GM11168 (cell line): ENCODE measurements around the gene CDT1.

Source experiments
- in situ Hi-C: fragments of 300-500 bp; cut with MboI; formaldehyde crosslinking; loops from one replicate; pipeline ENCODE4 v1.12.0; 2022; ENCODE audit warnings: low sequenced_read_pairs; ENCODE audit not compliant: unreplicated experiment

The CDT1 gene

DNA sequence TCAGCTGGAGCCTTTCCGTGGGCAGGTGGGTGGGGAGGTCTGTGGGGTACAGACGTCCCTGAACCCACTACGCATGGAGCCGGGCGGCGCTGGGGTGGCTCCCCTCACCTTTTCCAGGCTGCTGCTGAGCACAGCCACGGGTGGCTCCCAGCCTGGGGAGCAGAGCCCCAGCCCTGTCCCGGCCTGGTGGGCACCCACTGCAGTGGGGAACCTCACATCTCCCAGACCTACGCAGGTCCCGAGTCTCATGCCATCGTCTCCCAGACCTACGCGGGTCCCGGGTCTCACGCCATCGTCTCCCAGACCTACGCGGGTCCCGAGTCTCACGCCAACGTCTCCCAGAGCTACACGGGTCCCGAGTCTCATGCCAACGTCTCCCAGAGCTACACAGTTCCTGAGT lies 25.1 kb downstream of the CDT1 start:
- in situ Hi-C loops, result loop anchor here (10.0 kb wide), 1 partner anchor 336 kb away; no protein-coding TSS in a partner anchor

DNA sequence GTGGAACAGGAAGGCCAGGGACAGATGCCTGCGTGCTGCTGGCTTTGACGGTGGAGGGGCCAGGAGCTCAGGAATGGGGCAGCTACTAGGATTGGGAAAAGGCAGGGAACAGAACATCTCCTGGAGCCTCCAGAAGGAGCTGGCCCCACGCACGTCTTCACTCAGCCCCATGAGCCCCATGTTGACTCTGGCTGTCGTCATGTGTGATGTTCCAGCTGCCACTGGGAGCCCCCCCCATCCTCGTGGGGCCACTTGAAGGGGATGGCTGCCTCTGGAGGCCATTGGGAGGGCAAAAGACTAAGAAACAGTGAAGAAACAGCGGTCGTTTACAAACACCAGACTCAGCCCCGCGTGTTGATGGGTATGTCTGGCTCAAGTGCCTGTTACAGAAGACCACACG lies 26.7 kb downstream of the CDT1 start:
- in situ Hi-C loops, result no loop called here

DNA sequence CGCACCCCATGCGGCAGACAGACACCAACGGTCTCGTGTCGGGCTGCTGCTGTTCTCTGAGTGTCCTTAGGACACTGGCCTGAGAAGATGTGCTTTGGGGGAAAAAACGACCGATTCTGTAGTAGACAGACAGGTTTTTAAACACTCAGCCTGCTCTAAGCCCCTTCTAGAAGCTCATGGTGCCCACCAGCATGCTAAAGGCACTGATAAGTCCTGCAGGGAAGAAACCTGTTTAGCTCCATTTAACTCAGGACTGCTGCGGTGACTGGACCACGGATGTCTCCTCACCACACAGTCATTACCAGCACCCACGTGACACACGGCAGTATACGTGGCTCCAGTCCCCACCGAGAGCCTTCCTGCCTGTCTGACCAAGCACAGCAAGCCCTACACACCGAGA lies 27.2 kb downstream of the CDT1 start:
- in situ Hi-C loops, result no loop called here

DNA sequence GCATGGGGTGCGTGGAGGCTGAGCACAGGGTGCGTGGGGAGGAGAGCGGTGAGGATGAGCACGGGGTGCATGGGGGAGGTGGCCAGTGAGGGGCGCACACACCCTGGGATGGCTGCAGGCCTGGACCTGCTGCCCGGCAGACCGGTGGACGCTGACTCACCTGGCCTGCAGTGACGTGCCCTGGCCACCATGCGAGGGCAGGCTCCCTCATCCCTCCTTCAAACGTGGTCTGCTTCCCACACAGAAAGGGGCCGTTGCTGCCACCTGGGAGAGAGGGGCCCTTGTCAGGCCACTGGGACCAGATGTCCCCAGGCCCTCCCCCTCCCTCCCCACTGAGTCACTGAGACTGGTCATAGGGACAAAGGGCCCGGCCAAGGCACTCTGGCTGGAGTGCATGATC lies 28.2 kb downstream of the CDT1 start:
- in situ Hi-C loops, result no loop called here

DNA sequence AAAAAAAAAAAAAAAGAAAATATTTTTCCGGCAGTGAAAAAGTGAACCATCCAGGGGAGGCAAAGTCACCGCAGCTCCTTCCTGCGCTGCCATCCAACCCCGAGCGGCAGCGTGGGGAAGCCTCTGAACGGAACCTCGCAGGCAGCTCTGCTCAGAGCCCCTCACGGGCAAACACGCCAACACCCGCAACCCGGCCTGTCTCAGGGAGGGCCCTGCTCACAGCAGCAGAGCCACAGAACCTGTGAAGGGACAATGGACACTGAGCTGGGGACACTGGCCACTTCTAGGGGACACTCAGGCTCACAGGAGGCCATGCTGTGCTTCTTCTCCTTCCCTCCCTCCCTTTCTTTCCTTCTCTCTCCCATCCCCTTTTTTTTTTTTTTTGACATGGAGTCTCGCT lies 29.5 kb downstream of the CDT1 start:
- in situ Hi-C loops, result no loop called here

DNA sequence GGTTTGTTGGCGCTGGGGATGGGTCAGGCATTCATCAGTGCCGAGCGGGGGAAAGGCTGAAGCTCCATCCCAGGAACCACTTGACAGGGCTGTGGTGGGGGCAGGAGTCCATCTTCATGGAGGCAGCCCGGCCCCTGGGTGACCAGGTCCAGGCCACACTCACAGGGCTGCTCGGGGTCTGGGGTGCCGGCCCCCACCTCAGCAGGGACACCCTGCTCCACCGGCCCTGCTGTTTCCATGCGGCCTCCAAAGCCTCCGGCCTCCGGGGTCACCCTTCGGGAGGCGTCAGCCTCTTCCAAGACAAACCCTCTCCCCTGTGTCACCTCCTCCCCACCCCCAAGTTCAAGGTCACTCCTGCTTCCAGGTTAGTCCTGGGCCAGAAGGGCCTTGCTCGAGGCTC lies 31.1 kb downstream of the CDT1 start:
- in situ Hi-C loops, result no loop called here

DNA sequence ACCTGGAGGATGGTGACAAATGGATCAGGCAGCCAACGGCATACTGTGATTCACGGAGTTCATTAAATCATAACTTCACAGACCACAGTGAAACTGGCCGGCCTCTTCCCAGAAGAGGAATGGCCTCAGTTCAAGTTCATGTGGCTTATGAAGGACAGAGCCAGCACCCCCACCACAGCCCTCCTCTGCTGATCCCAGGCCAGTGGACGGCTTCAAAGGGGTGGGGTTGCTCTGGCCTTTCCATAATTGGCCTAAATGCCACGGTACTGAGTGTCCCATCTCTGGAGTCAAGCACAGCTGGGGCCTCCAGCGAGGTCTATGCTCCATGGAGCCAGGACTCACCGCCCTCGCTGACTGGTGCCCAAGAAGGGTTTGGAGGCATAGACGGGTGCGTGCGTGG lies 31.8 kb downstream of the CDT1 start:
- in situ Hi-C loops, result no loop called here

DNA sequence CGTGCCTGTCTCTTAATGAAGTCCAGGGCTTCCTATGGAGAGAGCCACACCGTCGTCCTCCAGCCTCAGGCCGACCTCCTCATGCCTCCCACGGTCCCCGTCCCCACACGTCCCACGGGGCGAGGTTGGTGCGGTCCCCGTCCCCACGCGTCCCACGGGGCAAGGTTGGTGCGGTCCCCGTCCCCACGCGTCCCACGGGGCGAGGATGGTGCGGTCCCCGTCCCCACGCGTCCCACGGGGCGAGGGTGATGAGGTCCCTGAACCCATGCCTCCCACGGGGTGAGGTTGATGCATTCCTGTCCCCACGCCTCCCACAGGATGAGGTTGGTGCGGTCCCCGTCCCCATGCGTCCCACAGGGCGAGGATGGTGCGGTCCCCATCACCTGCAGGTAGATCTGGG lies 32.2 kb downstream of the CDT1 start:
- in situ Hi-C loops, result no loop called here

DNA sequence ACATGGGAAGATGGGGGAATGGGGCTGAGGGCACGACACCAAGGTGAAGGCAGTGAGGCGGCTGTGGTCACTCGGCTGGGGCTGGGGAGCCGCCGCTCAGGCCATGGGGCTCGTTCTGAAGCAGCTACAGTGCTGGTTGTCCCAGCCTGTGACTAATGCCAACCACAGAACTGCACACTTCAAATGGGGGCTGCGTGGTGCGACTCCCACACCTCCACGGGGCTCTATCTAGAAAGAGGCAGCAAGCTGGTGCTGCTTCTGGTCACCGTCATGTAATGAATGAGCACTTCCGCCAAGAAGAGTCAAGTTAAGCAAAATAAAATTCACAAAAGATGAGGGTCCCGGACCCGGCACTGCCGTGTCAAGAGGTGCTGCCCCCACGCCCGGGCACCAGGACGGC lies 33.2 kb downstream of the CDT1 start:
- in situ Hi-C loops, result no loop called here

DNA sequence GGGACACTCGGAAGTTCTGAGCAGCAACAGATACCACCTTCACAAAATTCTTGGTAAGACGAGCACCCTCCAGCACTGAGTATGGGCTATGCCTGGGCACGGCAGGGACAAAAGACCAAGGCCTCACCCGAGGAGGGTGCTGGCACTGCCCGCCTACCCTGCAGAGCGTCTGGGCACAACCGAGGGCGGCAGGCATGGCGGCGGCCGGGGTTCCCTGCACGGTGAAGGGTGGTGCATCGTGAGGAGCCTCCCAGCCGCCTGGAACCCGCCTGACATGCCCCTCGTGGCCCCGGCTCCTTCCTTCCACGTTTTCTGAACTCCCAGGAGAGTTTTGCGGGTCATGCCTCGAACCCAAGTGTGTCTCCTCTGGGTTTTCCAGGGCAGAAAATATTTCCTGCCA lies 34.2 kb downstream of the CDT1 start:
- in situ Hi-C loops, result no loop called here

DNA sequence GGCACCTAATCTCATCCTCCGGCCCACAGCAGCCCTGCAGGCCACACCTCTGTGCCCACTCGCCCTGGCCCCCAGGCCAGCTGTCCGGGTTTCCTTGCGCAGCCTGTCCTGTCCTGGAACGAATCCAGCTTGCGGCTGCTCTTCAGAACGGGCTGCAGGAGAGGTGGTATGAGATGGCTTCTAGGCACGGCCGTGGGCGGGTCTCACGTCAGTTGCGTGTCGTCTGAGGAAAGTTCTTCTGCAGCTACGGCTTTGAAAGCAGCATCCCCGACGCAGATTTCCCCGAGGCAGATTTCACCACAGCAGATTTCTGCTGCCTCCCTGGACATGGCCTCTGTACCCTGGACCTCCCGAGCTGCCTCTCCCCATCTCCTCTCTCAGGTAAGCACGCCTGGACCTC lies 35.0 kb downstream of the CDT1 start:
- in situ Hi-C loops, result no loop called here

DNA sequence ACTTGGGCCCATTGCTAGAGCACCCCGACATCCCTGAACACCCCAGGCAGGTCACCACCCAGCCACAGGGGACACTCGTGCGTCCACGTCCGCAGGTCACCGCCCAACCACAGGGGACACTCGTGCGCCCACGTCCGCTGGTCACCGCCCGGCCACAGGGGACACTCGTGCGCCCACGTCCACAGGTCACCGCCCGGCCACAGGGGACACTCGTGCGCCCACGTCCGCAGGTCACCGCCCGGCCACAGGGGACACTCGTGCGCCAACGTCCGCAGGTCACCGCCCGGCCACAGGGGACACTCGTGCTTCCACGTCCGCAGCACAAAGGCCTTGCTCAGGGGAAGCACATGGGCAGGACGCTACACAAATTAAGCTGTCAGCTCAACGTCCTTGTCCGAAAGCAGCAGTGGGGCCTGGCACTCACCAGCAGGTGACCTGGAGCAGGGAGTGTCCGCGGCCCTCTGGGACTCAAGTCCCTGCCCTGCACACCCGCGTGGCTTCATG lies 35.5 kb downstream of the CDT1 start:
- in situ Hi-C loops, result no loop called here

DNA sequence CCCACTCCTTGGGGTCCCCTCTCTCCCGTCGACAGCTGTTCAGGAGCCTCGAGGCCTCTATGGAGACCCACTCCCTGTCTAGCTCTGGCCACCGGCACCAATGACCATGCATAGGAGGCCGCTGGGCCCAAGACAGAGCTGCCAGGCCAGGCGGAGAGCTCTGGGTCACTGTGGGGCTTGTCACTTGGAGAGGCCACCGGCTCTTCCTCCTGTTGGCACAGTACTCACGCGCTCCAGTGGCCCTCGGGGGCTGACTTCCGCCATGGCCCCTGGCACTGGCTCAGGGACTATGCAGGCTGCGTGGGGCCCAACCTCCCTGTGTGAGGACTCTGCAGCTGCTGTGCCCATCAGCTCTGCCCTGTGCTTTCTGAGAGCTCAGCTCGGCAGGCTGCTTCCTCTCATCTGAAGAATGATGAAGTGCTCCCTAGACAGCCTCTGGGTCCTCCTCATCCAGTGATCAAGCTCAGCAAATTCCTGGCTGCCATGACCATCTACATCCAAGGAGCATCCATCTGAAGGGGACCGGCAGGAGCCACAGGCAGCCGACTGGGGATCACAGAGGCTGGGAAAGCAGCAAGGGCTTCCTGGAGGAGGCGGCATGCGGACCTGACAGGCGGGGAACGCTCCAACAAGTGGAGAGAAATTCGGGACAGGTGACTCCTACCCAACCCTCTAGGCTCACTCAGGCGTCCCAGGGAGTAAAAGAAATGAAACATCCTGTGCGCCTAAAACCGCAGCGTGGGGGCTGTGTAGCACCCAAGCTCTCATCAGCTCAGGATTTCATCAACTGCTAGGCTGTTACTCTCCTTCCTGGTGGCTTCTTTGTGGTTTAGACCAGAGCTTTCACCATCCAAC lies 36.4 kb downstream of the CDT1 start:
- in situ Hi-C loops, result no loop called here

DNA sequence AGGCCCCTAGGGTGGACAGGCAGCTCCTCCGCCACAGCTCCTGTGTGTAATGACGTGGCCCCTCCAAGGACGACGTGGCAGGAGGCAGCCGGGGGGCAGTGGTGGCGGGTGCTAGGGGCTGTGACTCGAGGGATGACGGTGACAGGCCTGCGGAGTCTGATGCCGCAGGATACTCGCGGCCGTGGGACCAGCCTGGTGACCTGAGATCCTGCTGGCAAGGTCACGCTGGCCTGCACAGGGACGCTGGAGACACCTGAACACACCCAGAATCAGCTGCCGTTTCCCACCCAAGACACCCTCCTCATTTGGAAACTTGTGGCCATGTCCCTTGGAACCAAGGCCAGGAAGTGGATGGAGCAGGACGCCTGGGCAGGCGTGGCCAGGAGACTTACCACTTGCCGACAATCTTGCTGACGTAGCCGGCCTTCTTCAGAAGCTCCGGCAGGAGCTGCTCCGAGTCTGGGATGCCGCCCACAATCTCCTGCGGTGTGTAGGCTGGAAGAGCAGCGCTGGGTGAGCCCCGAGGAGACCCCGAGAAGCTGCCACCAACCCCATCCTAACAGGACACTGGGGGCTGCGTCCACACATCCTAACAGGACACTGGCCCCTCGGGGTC lies 37.1 kb downstream of the CDT1 start:
- in situ Hi-C loops, result no loop called here

DNA sequence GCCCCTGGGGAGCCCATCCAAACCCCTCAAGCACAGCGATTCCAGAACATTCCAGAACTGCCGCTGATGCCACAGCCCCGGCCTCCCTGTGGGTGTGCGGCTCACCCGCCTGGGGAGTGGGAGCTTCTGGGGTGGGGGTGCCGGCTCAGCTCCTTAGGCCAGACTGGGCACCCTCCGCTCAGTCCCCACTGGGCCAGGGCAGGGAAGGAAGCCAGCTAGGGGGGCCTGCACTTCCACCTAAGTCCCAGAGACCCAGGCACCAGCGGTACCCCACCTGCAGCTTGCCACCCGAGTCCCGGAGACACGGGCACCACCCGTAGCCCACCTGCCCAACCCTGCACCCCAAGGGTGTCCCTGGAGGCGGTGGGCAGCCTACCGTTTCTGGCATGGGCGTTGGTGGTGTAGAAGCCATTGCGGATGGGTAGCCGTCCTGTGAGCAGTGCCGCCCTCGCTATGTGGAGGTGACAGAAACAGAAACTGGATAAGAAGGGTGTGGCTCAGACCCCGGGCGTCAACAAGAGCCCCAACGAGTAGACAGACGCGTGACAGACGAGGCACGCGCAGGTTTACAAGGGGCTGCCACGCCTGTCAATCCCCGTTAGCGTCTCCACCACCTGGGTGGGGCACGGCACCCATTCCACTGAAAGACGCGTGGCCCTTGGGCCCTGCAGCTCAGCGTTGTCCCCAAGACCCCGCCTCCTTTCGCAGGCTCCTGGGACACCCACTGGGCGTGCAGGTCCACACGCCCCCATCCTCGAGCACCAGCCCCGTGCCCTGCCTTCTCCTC lies 38.1 kb downstream of the CDT1 start:
- in situ Hi-C loops, result no loop called here

DNA sequence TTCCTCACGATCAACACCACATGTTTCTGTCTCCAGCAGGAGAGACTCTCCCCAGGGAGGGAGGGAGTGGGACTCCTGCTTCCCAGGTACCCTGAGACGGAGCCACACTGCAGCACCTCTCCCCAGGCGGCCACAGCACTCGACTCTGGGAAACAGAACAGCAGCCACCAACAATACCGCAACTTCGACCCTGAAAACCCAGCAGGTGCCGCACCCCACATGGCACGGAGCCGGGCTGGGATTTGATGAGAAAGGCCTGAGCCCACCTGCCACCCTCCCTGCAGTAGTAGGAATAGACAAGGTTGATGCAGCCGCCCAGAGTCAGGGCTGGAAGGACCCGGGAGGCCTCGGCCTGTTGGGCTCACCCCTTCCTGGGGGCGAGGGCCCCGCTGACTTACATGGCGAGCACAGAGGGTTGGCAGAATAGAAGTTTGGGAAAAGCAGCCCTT lies 38.7 kb downstream of the CDT1 start:
- in situ Hi-C loops, result no loop called here

DNA sequence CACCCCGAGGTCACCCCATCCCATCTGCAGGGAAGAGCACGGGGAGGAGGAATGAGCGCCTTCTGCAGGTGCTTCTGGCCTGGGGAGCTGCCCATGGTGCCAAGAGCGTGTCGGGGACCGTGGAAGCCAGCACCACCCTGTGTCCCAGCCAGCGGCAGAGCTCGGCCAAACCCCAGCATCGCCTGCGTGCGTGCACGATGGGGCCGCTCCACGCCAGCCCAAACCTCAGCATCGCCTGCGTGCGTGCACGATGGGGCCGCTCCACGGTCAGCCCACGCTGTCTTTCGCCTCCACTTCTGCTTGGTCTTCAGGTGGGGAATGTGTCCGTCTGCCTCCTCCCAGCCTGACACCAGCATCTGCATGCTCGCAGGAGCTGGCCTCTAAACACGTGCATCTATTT lies 39.2 kb downstream of the CDT1 start:
- in situ Hi-C loops, result no loop called here

DNA sequence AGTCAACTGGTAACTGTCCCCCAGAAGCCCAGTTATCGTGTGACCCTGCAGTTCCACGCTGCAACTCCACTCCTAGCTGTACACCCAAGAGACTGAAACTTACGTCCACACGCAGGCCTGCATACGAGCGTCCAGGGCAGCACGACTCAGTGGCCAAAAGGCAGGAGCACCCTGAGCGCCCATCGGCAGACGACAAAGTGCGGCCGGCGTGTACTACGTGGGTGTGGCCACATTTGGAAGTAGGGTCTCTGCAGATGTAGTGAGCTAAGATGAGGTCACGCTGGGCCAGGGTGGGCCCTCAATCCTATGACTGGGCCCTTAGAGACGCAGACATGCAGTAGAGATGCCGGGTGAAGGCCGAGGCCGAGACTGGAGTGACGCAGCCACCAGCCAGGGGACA lies 39.7 kb downstream of the CDT1 start:
- in situ Hi-C loops, result no loop called here

DNA sequence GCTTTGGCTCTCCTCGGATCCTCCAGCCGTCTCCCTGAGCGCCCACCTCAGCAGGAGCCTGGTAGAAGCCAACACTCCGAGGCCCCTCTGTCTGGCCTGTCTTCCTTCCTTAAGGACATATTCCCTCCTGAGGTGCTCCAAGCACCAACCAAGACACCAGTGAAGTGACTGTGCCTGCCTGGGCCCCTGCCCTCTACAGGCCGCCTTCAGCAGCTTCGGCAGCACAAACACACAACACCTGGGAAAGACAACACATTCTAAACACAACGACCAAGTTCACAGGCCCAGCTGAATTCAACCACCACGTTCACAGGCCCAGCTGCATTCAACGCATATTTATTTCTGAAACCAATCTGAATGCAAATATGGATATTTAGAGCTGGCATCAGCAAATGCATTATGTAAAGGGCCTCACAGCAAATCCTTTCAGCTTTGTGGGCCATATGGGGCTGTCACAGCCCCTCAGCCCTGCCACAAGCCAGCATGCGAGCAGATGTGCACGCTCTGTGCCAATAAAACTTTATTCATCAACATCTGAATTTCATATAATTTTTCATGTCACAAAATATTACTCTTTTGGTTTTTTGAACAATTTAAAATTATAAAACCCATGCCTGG lies 40.9 kb downstream of the CDT1 start:
- in situ Hi-C loops, result no loop called here

DNA sequence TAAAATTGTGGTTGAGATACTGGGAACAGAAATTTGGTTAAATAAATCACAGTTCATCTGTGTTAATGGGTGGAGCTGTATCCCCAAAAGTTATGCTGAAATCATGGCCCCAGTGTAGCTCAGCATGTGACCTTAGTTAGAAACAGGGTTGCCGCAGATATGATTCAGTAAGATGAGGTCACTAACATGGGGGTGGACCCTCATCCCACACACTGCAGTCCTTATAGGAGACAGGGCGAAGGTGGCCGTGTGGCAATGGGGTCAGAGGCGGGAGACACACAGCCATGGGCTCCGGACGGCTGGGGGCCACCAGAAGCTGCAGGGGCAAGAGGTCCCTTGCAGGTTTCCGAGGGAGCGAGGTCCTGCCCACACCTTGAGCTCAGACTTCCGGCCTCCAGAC lies 42.5 kb downstream of the CDT1 start:
- in situ Hi-C loops, result no loop called here

DNA sequence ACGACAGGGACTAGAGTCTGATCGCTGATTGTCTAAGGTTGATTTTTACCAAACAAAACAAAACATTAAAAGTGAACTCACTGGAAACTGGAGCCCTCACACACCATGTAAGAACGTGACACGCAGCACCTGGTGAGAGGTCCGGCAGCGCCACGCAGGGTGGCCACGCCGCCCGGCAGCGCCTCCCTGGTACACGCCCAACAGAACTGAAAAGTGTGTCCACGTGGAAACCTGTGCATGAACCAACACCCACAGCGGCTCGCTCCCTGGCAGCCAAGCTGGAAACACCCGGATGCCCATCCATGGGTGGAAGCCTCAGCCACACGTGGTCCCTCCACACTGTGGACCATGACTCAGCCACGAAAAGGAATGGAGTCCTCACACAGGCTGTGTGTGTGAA lies 44.1 kb downstream of the CDT1 start:
- in situ Hi-C loops, result no loop called here
